Measurements from ENCODE around the gene C17orf107.
A peak's percentile ranks its signal among the peaks of the same experiment; 100 is the strongest.

C17orf107 gene

GRCh38 chr17:4948931-4949320, 49.6 kb downstream of the C17orf107 start:
- peak overlapping the region; percentile 95 for H3K4me2 ChIP-seq (ENCODE audit: insufficient read depth, low read length, poor library complexity, severe bottlenecking)
- no peak overlapping the region for H4K91ac ChIP-seq (ENCODE audit: low read depth, low read length, poor library complexity)
- no peak overlapping the region for H2BK12ac ChIP-seq (ENCODE audit: low read length)
- H2BK15ac ChIP-seq (ENCODE audit: low read length): no peak overlapping the region
- no peak overlapping the region for H2BK120ac ChIP-seq (ENCODE audit: low read depth, low read length)
- DNase-seq (ENCODE audit: low spot score): peak; percentile 88
- peaks cover 18 to 22% of the 10 kb centered on the region in 2 donors for H3K4me1 ChIP-seq (ENCODE audit: control insufficient read depth in 2 of 2, insufficient read depth in 1 of 2, low read depth in 1 of 2, low read length in 2 of 2)
- H3K36me3 ChIP-seq (replicated peaks in 1 of 2; ENCODE audit: control insufficient read depth in 2 of 2, insufficient read depth in 2 of 2, low read length in 2 of 2): peaks cover 23 to 32% of the 10 kb centered on the region in 2 donors
- H3K4ac ChIP-seq (ENCODE audit: low read length): no peak overlapping the region
- WGBS, 2 donors (ENCODE audit: extremely low coverage in 2 of 2, insufficient read length in 2 of 2, insufficient replicate concordance in 1 of 2): no CpG with 5 or more reads among the region's 40 CpGs
- peak overlapping the region; percentile 88 for H2AK5ac ChIP-seq (ENCODE audit: low read depth, low read length)
- peak overlapping the region; percentile 91 for H2AFZ ChIP-seq (ENCODE audit: low read length)
- H3K18ac ChIP-seq (ENCODE audit: low read length): peak overlapping the region; percentile 93
- no peaks in the 10 kb centered on the region for H3K9me3 ChIP-seq (replicated peaks in 1 of 2; ENCODE audit: control insufficient read depth in 2 of 2, insufficient read depth in 1 of 2, low read depth in 1 of 2, low read length in 2 of 2)
- peak overlapping the region; percentile 84 to 100 for H3K4me3 ChIP-seq (ENCODE audit: low read length in 2 of 2)
- peak overlapping the region; percentile 89 for H3K23ac ChIP-seq (ENCODE audit: low read depth, low read length, poor library complexity)
- H2BK5ac ChIP-seq (ENCODE audit: low read length): peak overlapping the region; percentile 100
- H3K14ac ChIP-seq (ENCODE audit: low read length): no peak overlapping the region
- H3K9ac ChIP-seq (ENCODE audit: low read depth, low read length, poor library complexity): peak overlapping the region; percentile 32
- no peak overlapping the region for H4K8ac ChIP-seq (ENCODE audit: low read depth, low read length)
- H3K27me3 ChIP-seq (ENCODE audit: control insufficient read depth in 3 of 3, insufficient read depth in 3 of 3, low read depth in 1 of 3, low read length in 3 of 3): no peaks in the 10 kb centered on the region
- peaks cover 6% of the 10 kb centered on the region for H3K79me1 ChIP-seq (ENCODE audit: low read depth, low read length)
- peak overlapping the region; percentile 100 for H3K27ac ChIP-seq (replicated peaks; ENCODE audit: low read length)

- Histone ChIP-seq H3K4me1 (ENCODE audit: control insufficient read depth in 2 of 2, insufficient read depth in 1 of 2, low read depth in 1 of 2, low read length in 2 of 2) (peaks cover 18 to 22% of the 10 kb centered on the region in 2 donors), H3K4me3 (ENCODE audit: low read length in 2 of 2) (peak overlapping the region; percentile 84 to 100), H3K4ac (ENCODE audit: low read length) (peak overlapping the region; percentile 97), H4K8ac (ENCODE audit: low read depth, low read length) (no peak overlapping the region), H2BK5ac (ENCODE audit: low read length) (peak overlapping the region; percentile 100), H3K27me3 (ENCODE audit: control insufficient read depth in 3 of 3, insufficient read depth in 3 of 3, low read depth in 1 of 3, low read length in 3 of 3) (no peaks in the 10 kb centered on the region), H4K91ac (ENCODE audit: low read depth, low read length, poor library complexity) (peak overlapping the region; percentile 61), H3K18ac (ENCODE audit: low read length) (peak overlapping the region; percentile 98), H2BK120ac (ENCODE audit: low read depth, low read length) (no peak overlapping the region), H2BK15ac (ENCODE audit: low read length) (peak overlapping the region; percentile 62), H3K27ac (replicated peaks; ENCODE audit: low read length) (peak overlapping the region; percentile 100), H2BK12ac (ENCODE audit: low read length) (no peak overlapping the region), H3K23ac (ENCODE audit: low read depth, low read length, poor library complexity) (peak overlapping the region; percentile 97), H3K9ac (ENCODE audit: low read depth, low read length, poor library complexity) (peak overlapping the region; percentile 83), H3K79me1 (ENCODE audit: low read depth, low read length) (peaks cover 6% of the 10 kb centered on the region), H2AFZ (ENCODE audit: low read length) (peak overlapping the region; percentile 91), H2AK5ac (ENCODE audit: low read depth, low read length) (peak overlapping the region; percentile 88), H3K9me3 (replicated peaks in 1 of 2; ENCODE audit: control insufficient read depth in 2 of 2, insufficient read depth in 1 of 2, low read depth in 1 of 2, low read length in 2 of 2) (no peaks in the 10 kb centered on the region), H3K14ac (ENCODE audit: low read length) (no peak overlapping the region), H3K4me2 (ENCODE audit: insufficient read depth, low read length, poor library complexity, severe bottlenecking) (peak overlapping the region; percentile 95), H3K36me3 (replicated peaks in 1 of 2; ENCODE audit: control insufficient read depth in 2 of 2, insufficient read depth in 2 of 2, low read length in 2 of 2) (peaks cover 18 to 26% of the 10 kb centered on the region in 2 donors)
- WGBS, 2 donors (ENCODE audit: extremely low coverage in 2 of 2, insufficient read length in 2 of 2, insufficient replicate concordance in 1 of 2): no CpG with 5 or more reads among the region's 75 CpGs
- DNase-seq (ENCODE audit: low spot score): peak; percentile 87
Observed at GRCh38 chr17:4949321-4950074, 50.2 kb downstream of the C17orf107 start.

GRCh38 chr17:4950075-4950745, 50.9 kb downstream of the C17orf107 start:
- Histone ChIP-seq H3K27me3 (ENCODE audit: control insufficient read depth in 3 of 3, insufficient read depth in 3 of 3, low read depth in 1 of 3, low read length in 3 of 3) (no peaks in the 10 kb centered on the region), H3K9me3 (replicated peaks in 1 of 2; ENCODE audit: control insufficient read depth in 2 of 2, insufficient read depth in 1 of 2, low read depth in 1 of 2, low read length in 2 of 2) (no peaks in the 10 kb centered on the region), H3K14ac (ENCODE audit: low read length) (peak overlapping the region; percentile 67), H3K27ac (replicated peaks; ENCODE audit: low read length) (peak overlapping the region; percentile 100), H3K36me3 (replicated peaks in 1 of 2; ENCODE audit: control insufficient read depth in 2 of 2, insufficient read depth in 2 of 2, low read length in 2 of 2) (peaks cover 12 to 19% of the 10 kb centered on the region in 2 donors), H2BK5ac (ENCODE audit: low read length) (peak overlapping the region; percentile 100), H2BK15ac (ENCODE audit: low read length) (peak overlapping the region; percentile 83), H3K4me1 (ENCODE audit: control insufficient read depth in 2 of 2, insufficient read depth in 1 of 2, low read depth in 1 of 2, low read length in 2 of 2) (peaks cover 17 to 22% of the 10 kb centered on the region in 2 donors), H3K79me1 (ENCODE audit: low read depth, low read length) (peaks cover 5% of the 10 kb centered on the region), H3K18ac (ENCODE audit: low read length) (peak overlapping the region; percentile 100), H2AFZ (ENCODE audit: low read length) (peak overlapping the region; percentile 61), H2BK12ac (ENCODE audit: low read length) (no peak overlapping the region), H2BK120ac (ENCODE audit: low read depth, low read length) (peak overlapping the region; percentile 95), H4K8ac (ENCODE audit: low read depth, low read length) (no peak overlapping the region), H3K9ac (ENCODE audit: low read depth, low read length, poor library complexity) (peak overlapping the region; percentile 87), H2AK5ac (ENCODE audit: low read depth, low read length) (peak overlapping the region; percentile 100), H3K4me3 (ENCODE audit: low read length in 2 of 2) (peak overlapping the region; percentile 80 to 100), H3K4ac (ENCODE audit: low read length) (peak overlapping the region; percentile 66), H4K91ac (ENCODE audit: low read depth, low read length, poor library complexity) (peak overlapping the region; percentile 93), H3K23ac (ENCODE audit: low read depth, low read length, poor library complexity) (peak overlapping the region; percentile 86), H3K4me2 (ENCODE audit: insufficient read depth, low read length, poor library complexity, severe bottlenecking) (peak overlapping the region; percentile 89)
- no peak for DNase-seq (ENCODE audit: low spot score)
- no CpG with 5 or more reads among the region's 52 CpGs for WGBS, 2 donors (ENCODE audit: extremely low coverage in 2 of 2, insufficient read length in 2 of 2, insufficient replicate concordance in 1 of 2)

GRCh38 chr17:4950746-4951204, 51.4 kb downstream of the C17orf107 start, which contains the start of gene ENO3:
Gene ENO3, plus strand, starts transcription at chr17:4951119. Its CDS starts 711 bp downstream, at chr17:4951830.
- Histone ChIP-seq H3K23ac (ENCODE audit: low read depth, low read length, poor library complexity) (peak within 1 kb of the TSS; percentile 86), H3K4me3 (ENCODE audit: low read length in 2 of 2) (peak within 1 kb of the TSS; percentile 80 to 100), H2BK15ac (ENCODE audit: low read length) (peak within 1 kb of the TSS; percentile 83), H3K4me1 (ENCODE audit: control insufficient read depth in 2 of 2, insufficient read depth in 1 of 2, low read depth in 1 of 2, low read length in 2 of 2) (peaks cover 15 to 22% of the 10 kb centered on the region in 2 donors), H3K4ac (ENCODE audit: low read length) (peak within 1 kb of the TSS; percentile 66), H3K9ac (ENCODE audit: low read depth, low read length, poor library complexity) (peak within 1 kb of the TSS; percentile 87), H3K9me3 (replicated peaks in 1 of 2; ENCODE audit: control insufficient read depth in 2 of 2, insufficient read depth in 1 of 2, low read depth in 1 of 2, low read length in 2 of 2) (no peaks in the 10 kb centered on the region), H3K79me1 (ENCODE audit: low read depth, low read length) (peaks cover 1% of the 10 kb centered on the region), H2AK5ac (ENCODE audit: low read depth, low read length) (peak within 1 kb of the TSS; percentile 100), H2BK12ac (ENCODE audit: low read length) (peak within 1 kb of the TSS; percentile 11), H3K14ac (ENCODE audit: low read length) (peak within 1 kb of the TSS; percentile 67), H2AFZ (ENCODE audit: low read length) (peak within 1 kb of the TSS; percentile 61), H4K8ac (ENCODE audit: low read depth, low read length) (no peak within 1 kb of the TSS), H3K27ac (replicated peaks; ENCODE audit: low read length) (peak within 1 kb of the TSS; percentile 100), H2BK5ac (ENCODE audit: low read length) (peak within 1 kb of the TSS; percentile 100), H3K36me3 (replicated peaks in 1 of 2; ENCODE audit: control insufficient read depth in 2 of 2, insufficient read depth in 2 of 2, low read length in 2 of 2) (peaks cover 6 to 17% of the 10 kb centered on the region in 2 donors), H4K91ac (ENCODE audit: low read depth, low read length, poor library complexity) (peak within 1 kb of the TSS; percentile 93), H2BK120ac (ENCODE audit: low read depth, low read length) (peak within 1 kb of the TSS; percentile 95), H3K27me3 (ENCODE audit: control insufficient read depth in 3 of 3, insufficient read depth in 3 of 3, low read depth in 1 of 3, low read length in 3 of 3) (no peaks in the 10 kb centered on the region), H3K18ac (ENCODE audit: low read length) (peak within 1 kb of the TSS; percentile 100), H3K4me2 (ENCODE audit: insufficient read depth, low read length, poor library complexity, severe bottlenecking) (peak within 1 kb of the TSS; percentile 89)
- WGBS, 2 donors (ENCODE audit: extremely low coverage in 2 of 2, insufficient read length in 2 of 2, insufficient replicate concordance in 1 of 2): no CpG with 5 or more reads among the region's 7 CpGs
- DNase-seq (ENCODE audit: low spot score): peak; percentile 76
